CD4-positive, alpha-beta memory T cell (primary cell): ENCODE data around the gene LYPD6B. TPM values are rescaled to one million over a fixed set of nuclear protein-coding genes. Genes with fewer than 3 reads are reported as not detected.

Experiments used
- CTCF ChIA-PET: fragments of 350-600 bp; sonication (Branson Sonifier 250); formaldehyde crosslinking; loops from one replicate; lab custom pipeline; 2021; ENCODE audit warnings: inconsistent platforms; ENCODE audit not compliant: partially characterized antibody; lab: Charles Lee
- POLR2A ChIA-PET: fragments of 350-600 bp; sonication (Branson Sonifier 250); formaldehyde crosslinking; loops from one replicate; lab custom pipeline; 2021; ENCODE audit not compliant: partially characterized antibody; lab: Charles Lee
- DNase-seq, 5 donors: peaks; one replicate each; pipeline versions ENCODE4 v3.0.0 to v3.0.0-alpha.2; 2020 to 2022; ENCODE audit warnings: mixed read lengths in 1 of 5
- H3K27ac ChIP-seq: one replicate; pipeline ENCODE4 v1.7.0; 2013; ENCODE audit warnings: low read depth, low read length
- H3K27me3 ChIP-seq: 2 replicates; pipeline ENCODE4 v1.7.0; 2013; ENCODE audit warnings: mild to moderate bottlenecking, low read length, moderate library complexity; ENCODE audit not compliant: insufficient read depth
- H3K36me3 ChIP-seq: 2 replicates; pipeline ENCODE4 v1.7.0; 2013; ENCODE audit warnings: mild to moderate bottlenecking, low read length, moderate library complexity; ENCODE audit not compliant: insufficient read depth
- H3K4me1 ChIP-seq: 2 replicates; pipeline ENCODE4 v1.7.0; 2013; ENCODE audit warnings: mild to moderate bottlenecking, low read length, moderate library complexity; ENCODE audit not compliant: insufficient read depth
- H3K4me3 ChIP-seq, 2 donors: one replicate each; pipeline ENCODE4 v1.7.0; 2013; ENCODE audit warnings: low read length in 2 of 2, mild to moderate bottlenecking in 1 of 2
- H3K9me3 ChIP-seq, 2 donors: one replicate each; pipeline ENCODE4 v1.7.0; 2013; ENCODE audit warnings: low read length in 2 of 2, control low read depth in 1 of 2; ENCODE audit not compliant: control insufficient read depth in 1 of 2
- H3K27ac Mint-ChIP-seq, 7 donors: one replicate each; pipeline ENCODE4 v1.8.0; 2020 to 2021; ENCODE audit warnings: mixed read lengths in 7 of 7, mild to moderate bottlenecking in 6 of 7, inconsistent platforms in 3 of 7, moderate library complexity in 3 of 7
- H3K27me3 Mint-ChIP-seq, 2 donors: one replicate each; pipeline ENCODE4 v1.8.0; 2020 to 2021; ENCODE audit warnings: mixed read lengths in 2 of 2
- H3K36me3 Mint-ChIP-seq, 2 donors: one replicate each; pipeline ENCODE4 v1.8.0; 2020 to 2021; ENCODE audit warnings: mixed read lengths in 2 of 2, inconsistent platforms in 1 of 2, mild to moderate bottlenecking in 1 of 2
- H3K4me1 Mint-ChIP-seq, 4 donors: one replicate each; pipeline ENCODE4 v1.8.0; 2020 to 2021; ENCODE audit warnings: mixed read lengths in 4 of 4, mild to moderate bottlenecking in 1 of 4
- H3K4me3 Mint-ChIP-seq, 8 donors: one replicate each; pipeline ENCODE4 v1.8.0; 2020 to 2021; ENCODE audit warnings: mixed read lengths in 8 of 8, mild to moderate bottlenecking in 7 of 8, moderate library complexity in 6 of 8, inconsistent platforms in 3 of 8
- H3K9me3 Mint-ChIP-seq, 8 donors: one replicate each; pipeline ENCODE4 v1.8.0; 2020 to 2021; ENCODE audit warnings: mixed read lengths in 8 of 8, mild to moderate bottlenecking in 5 of 8, inconsistent platforms in 3 of 8, moderate library complexity in 1 of 8
- intact Hi-C: fragments of 100-400 bp; cut with micrococcal nuclease; formaldehyde crosslinking; loops from one replicate; pipeline ENCODE4 v1.15.1; 2023
- polyA plus RNA-seq, 2 donors: library from polyadenylated mRNA; unstranded; fragments of 300-500 nt; fragmentation: Illumina TruSeq; gene quantifications; one replicate each; pipeline ENCODE4 v1.2.3, GENCODE V29; 2021
- total RNA-seq, 2 experiments: library from RNA; stranded (reverse); gene quantifications; one replicate each; pipeline ENCODE4 v1.2.3, GENCODE V29; 2021

The LYPD6B gene
- total and polyA plus RNA-seq, 4 experiments from 2014 or later = not detected

DNA sequence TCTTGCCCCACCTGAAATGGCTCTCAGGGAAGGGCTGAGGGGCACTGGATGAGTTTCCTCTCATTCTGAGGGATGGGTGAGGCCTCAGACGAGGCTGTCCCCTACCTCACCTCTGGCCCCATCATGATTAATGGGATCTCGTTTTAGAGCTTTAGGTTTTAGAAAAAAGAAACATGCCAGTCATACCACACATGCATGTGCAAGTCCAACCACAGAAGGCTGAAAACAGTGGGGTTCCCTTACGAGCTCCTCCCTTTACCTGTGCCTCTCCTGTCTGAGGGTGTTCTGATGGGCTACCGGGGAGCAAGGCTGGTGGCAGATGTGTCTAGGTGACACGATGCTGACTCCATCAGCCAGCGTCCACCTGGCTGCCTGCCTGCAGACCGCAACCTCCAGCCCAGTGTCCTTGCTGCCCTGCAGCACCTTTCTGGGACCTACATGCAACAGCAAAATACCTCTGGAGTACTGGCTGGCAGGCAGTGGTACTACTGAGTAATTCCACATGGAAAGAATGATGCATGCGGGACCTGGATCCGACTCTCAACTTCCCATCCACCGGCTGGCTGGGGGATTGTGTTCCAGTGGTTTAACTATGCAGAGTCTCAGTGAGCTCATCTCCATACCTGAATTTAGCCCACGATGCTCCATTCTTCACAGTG is 9.1 kb upstream of the LYPD6B start:
- Mint-ChIP-seq H3K27me3 (peaks cover 0 to 6% of the 10 kb centered on the region in 2 donors), H3K9me3 (no peaks in the 10 kb centered on the region), H3K36me3 (peaks cover 0 to under 1% of the 10 kb centered on the region in 2 donors), H3K4me1 (peaks cover 2 to 6% (median 5%) of the 10 kb centered on the region in 4 donors), H3K27ac (no peak overlapping the region), H3K4me3 (no peak overlapping the region)
- ChIA-PET POLR2A (no interaction called here), CTCF (interaction anchor here (1.2 to 11.5 kb wide), 2 partner anchors 8 to 13 kb away, joined by 3 to 98 read pairs; no protein-coding TSS in a partner anchor)
- DNase-seq = no peak
- H3K9me3 ChIP-seq = no peaks in the 10 kb centered on the region
- no peaks in the 10 kb centered on the region for H3K36me3 ChIP-seq
- no peaks in the 10 kb centered on the region for H3K27me3 ChIP-seq
- no peak overlapping the region for H3K27ac ChIP-seq
- H3K4me1 ChIP-seq = no peaks in the 10 kb centered on the region
- H3K4me3 ChIP-seq = no peak overlapping the region
- intact Hi-C loops = no loop called here

DNA sequence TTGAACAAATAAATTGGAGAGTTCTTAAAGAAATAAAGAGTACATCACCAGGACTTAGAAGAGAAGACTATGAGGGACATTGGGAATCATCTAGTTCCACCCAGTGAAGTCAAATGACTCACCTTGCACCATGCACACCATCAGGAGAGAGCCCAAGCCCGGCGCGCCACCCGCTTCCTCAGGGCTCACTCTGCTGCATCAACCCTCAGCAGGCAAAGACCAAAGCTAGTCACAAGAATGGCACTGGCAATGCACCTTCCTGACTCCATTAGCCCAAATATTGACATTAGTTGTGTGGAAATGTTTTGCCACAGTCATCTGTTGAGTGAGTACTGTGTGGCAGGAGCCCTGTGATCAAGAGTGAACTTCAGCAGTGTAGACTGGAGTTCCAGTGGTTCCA is 7.1 kb upstream of the LYPD6B start:
- Histone ChIP-seq H3K4me1 (no peaks in the 10 kb centered on the region), H3K4me3 (no peak overlapping the region), H3K36me3 (no peaks in the 10 kb centered on the region), H3K27me3 (peaks cover 3% of the 10 kb centered on the region), H3K9me3 (no peaks in the 10 kb centered on the region), H3K27ac (no peak overlapping the region)
- no peak for DNase-seq
- POLR2A ChIA-PET = no interaction called here
- H3K4me3 Mint-ChIP-seq = no peak overlapping the region
- H3K27ac Mint-ChIP-seq = no peak overlapping the region
- peaks cover 1 to 8% of the 10 kb centered on the region in 2 donors for H3K27me3 Mint-ChIP-seq
- CTCF ChIA-PET = interaction anchor here (11.5 kb wide), 1 partner anchor 15 kb away, joined by 98 read pairs; no protein-coding TSS in a partner anchor
- intact Hi-C loops = no loop called here
- H3K9me3 Mint-ChIP-seq = no peaks in the 10 kb centered on the region
- peaks cover 2 to 6% (median 5%) of the 10 kb centered on the region in 4 donors for H3K4me1 Mint-ChIP-seq
- no peaks in the 10 kb centered on the region for H3K36me3 Mint-ChIP-seq

GRCh38 chr2:149033716-149034115 is 4.8 kb upstream of the LYPD6B start:
- no peaks in the 10 kb centered on the region for H3K9me3 Mint-ChIP-seq
- H3K4me1 Mint-ChIP-seq = peaks cover 2 to 11% (median 5%) of the 10 kb centered on the region in 4 donors
- no peak overlapping the region for H3K27ac ChIP-seq
- ChIA-PET CTCF (interaction anchor here (11.5 kb wide), 1 partner anchor 17 kb away, joined by 98 read pairs; no protein-coding TSS in a partner anchor), POLR2A (no interaction called here)
- H3K4me1 ChIP-seq = no peaks in the 10 kb centered on the region
- intact Hi-C loops = no loop called here
- no peak overlapping the region for H3K27ac Mint-ChIP-seq
- no peaks in the 10 kb centered on the region for H3K9me3 ChIP-seq
- no peaks in the 10 kb centered on the region for H3K36me3 ChIP-seq
- peaks cover 7 to 25% of the 10 kb centered on the region in 2 donors for H3K27me3 Mint-ChIP-seq
- no peaks in the 10 kb centered on the region for H3K36me3 Mint-ChIP-seq
- DNase-seq = no peak
- no peak overlapping the region for H3K4me3 Mint-ChIP-seq
- no peak overlapping the region for H3K4me3 ChIP-seq
- peaks cover 10% of the 10 kb centered on the region for H3K27me3 ChIP-seq

DNA sequence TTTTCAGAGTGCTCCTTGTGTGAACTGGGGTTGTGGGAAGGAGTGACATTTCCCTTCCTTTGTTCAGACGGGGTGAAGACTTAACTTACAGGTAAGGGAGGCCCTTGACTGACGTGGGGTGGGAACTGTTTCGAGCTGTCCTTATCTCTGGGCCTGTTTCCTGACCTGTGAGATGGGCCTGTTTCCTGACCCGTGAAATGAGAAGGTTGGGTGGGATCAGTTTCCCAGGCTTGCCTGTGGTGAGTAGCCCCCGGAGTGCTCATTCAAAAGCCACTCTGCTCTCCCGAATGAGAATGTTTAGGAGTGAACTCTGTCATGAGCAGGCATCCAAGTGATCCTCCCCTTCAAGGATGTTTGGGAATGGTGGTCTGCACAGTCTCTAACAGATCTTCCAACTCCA is 4.1 kb upstream of the LYPD6B start:
- POLR2A ChIA-PET = no interaction called here
- H3K9me3 Mint-ChIP-seq = no peaks in the 10 kb centered on the region
- Histone ChIP-seq H3K4me3 (no peak overlapping the region), H3K36me3 (no peaks in the 10 kb centered on the region), H3K27ac (no peak overlapping the region), H3K27me3 (peaks cover 10% of the 10 kb centered on the region), H3K9me3 (no peaks in the 10 kb centered on the region), H3K4me1 (no peaks in the 10 kb centered on the region)
- H3K27me3 Mint-ChIP-seq = peaks cover 12 to 26% of the 10 kb centered on the region in 2 donors
- H3K4me1 Mint-ChIP-seq = peaks cover 2 to 11% (median 5%) of the 10 kb centered on the region in 4 donors
- peak overlapping the region in 1 of 7 donors; percentile 7 for H3K27ac Mint-ChIP-seq
- intact Hi-C loops = no loop called here
- CTCF ChIA-PET = interaction anchor here (11.5 kb wide), 1 partner anchor 18 kb away, joined by 98 read pairs; no protein-coding TSS in a partner anchor
- no peaks in the 10 kb centered on the region for H3K36me3 Mint-ChIP-seq
- H3K4me3 Mint-ChIP-seq = no peak overlapping the region
- DNase-seq = no peak

DNA sequence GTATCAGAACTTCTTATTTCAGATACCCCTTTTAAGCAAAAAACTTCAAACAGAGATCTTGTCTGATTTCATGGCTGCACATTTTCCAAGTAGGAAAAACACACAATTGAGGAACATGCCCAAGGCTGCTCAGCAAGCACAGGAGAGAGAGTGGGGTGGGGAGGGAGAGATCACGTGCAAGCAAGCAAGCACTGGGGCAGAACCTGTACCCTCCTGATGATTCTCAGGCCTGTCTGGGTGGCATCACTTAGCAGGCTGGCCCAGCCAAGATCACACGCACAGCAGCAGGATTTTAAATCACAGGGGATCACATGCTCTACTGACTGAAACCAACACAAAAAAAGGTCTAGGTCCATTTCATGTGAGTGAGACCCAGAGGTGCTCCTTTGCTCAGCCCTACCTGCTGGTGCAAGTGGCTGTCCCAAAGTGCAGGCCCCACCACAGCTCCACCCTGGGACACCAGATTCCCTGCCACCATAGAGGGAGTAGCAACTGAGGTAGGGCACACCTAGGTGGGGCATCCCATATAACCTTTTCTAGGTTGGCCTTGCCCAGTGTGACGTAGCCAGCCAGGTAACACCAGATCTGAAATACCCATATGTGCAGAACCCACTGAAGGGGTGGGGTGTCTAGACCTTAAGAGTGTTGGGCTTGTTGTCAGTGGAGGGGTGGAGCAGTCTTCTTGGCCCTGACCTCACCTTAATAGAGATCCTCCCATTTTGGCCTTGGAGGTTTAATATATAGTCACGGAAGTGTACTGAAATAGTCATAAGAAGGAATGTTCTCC is 1.8 kb upstream of the LYPD6B start:
- ChIA-PET POLR2A (no interaction called here), CTCF (interaction anchor here (5.9 kb wide), 1 partner anchor 19 kb away, joined by 34 read pairs; no protein-coding TSS in a partner anchor)
- no peak for DNase-seq
- peaks cover 10% of the 10 kb centered on the region for H3K27me3 ChIP-seq
- no peaks in the 10 kb centered on the region for H3K9me3 Mint-ChIP-seq
- no peaks in the 10 kb centered on the region for H3K36me3 ChIP-seq
- no peaks in the 10 kb centered on the region for H3K4me1 ChIP-seq
- H3K4me3 ChIP-seq = no peak overlapping the region
- peak overlapping the region in 2 of 8 donors; percentile 51 to 59 for H3K4me3 Mint-ChIP-seq
- H3K27ac Mint-ChIP-seq = peak overlapping the region in 1 of 7 donors; percentile 14
- peaks cover 24 to 42% of the 10 kb centered on the region in 2 donors for H3K27me3 Mint-ChIP-seq
- peaks cover 2 to 11% (median 5%) of the 10 kb centered on the region in 4 donors for H3K4me1 Mint-ChIP-seq
- intact Hi-C loops = no loop called here
- H3K36me3 Mint-ChIP-seq = no peaks in the 10 kb centered on the region
- H3K9me3 ChIP-seq = no peaks in the 10 kb centered on the region
- H3K27ac ChIP-seq = no peak overlapping the region

DNA sequence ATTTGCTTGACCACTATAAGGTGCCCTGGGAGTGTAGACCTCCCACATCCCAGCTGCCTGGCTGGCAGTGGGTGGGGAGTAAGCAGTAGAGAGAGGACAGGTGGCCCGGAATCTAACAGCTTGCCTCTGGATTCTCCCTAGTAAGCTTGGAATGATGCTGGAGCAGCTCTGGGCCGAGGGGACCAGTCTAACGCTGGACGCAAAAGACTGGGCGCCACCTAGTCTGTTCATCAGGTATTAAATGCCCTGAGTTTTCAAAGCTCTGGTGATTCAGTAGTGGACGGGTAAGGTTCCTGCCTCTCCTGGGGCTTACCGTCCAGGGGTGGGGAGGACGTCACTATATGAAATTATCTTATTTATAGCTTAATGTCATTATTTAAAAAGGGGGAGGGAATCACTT is 648 bp upstream of the LYPD6B start:
- peak overlapping the region in 4 of 8 donors; percentile 17 to 73 (median 42) for H3K4me3 Mint-ChIP-seq
- peaks cover 0 to 5% (median under 1%) of the 10 kb centered on the region in 4 donors for H3K4me1 Mint-ChIP-seq
- no peaks in the 10 kb centered on the region for H3K9me3 ChIP-seq
- H3K4me1 ChIP-seq = no peaks in the 10 kb centered on the region
- no peak for DNase-seq
- intact Hi-C loops = no loop called here
- peaks cover 24 to 38% of the 10 kb centered on the region in 2 donors for H3K27me3 Mint-ChIP-seq
- no peak overlapping the region for H3K4me3 ChIP-seq
- no peak overlapping the region for H3K27ac Mint-ChIP-seq
- no peaks in the 10 kb centered on the region for H3K9me3 Mint-ChIP-seq
- peaks cover 10% of the 10 kb centered on the region for H3K27me3 ChIP-seq
- ChIA-PET CTCF (interaction anchor here (0.6 to 5.9 kb wide), 3 partner anchors 9 to 327 kb away, joined by 3 to 34 read pairs (median 3); no protein-coding TSS in a partner anchor), POLR2A (no interaction called here)
- no peaks in the 10 kb centered on the region for H3K36me3 ChIP-seq
- no peaks in the 10 kb centered on the region for H3K36me3 Mint-ChIP-seq
- H3K27ac ChIP-seq = no peak overlapping the region

DNA sequence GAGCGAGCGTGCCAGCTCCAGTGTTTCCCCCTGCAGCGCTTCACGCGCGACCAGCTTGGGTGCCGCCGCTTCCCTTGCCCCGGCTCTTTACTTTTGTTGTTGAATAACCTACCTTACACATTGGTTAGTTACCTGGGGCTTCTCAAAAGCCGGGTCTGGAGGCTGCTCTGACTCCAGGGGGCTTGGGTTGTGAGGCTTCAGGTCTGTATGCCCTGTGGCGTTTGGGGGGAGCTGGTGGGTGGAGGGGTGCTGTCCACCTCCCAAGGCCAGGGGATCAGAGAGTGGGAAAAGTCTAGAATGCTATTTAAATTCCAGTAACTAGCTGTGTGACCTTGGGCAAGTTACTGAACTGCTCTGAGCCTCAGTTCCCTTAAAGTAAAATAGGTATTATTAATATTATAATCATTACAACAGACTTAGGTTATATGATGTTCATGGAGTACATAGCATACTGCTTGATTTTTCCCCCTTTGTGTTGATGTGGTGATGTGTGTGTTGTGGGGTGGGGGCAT is 770 bp downstream of the LYPD6B start:
- Mint-ChIP-seq H3K4me1 (peaks cover 0 to 5% (median 0%) of the 10 kb centered on the region in 4 donors), H3K4me3 (peak overlapping the region in 5 of 8 donors; percentile 17 to 69 (median 54)), H3K9me3 (no peaks in the 10 kb centered on the region), H3K27me3 (peaks cover 25 to 37% of the 10 kb centered on the region in 2 donors), H3K27ac (no peak overlapping the region), H3K36me3 (no peaks in the 10 kb centered on the region)
- Histone ChIP-seq H3K4me1 (no peaks in the 10 kb centered on the region), H3K27me3 (peaks cover 10% of the 10 kb centered on the region), H3K27ac (no peak overlapping the region), H3K36me3 (no peaks in the 10 kb centered on the region), H3K9me3 (no peaks in the 10 kb centered on the region), H3K4me3 (no peak overlapping the region)
- POLR2A ChIA-PET = no interaction called here
- DNase-seq = no peak
- CTCF ChIA-PET = interaction anchor here (5.9 kb wide), 1 partner anchor 22 kb away, joined by 34 read pairs; no protein-coding TSS in a partner anchor
- intact Hi-C loops = no loop called here
